ENCODE measurements around the gene SH3GL1.

- TF ChIP-seq CTCF (IDR thresholded peaks at IDR 0.05) (no peak), POLR2AphosphoS5 (IDR thresholded peaks at IDR 0.05) (peak in 2 of 4 donors; percentile 17 to 18), EP300 (IDR thresholded peaks at IDR 0.05) (no peak)
Observed at GRCh38 chr19:4360641-4361151, 39.7 kb downstream of the SH3GL1 start.

Measured in sigmoid colon (tissue), 4 donors.